Peyer's patch (tissue), 4 donors: ENCODE measurements around the gene BCL2L12. TPM values are rescaled to one million over a fixed set of nuclear protein-coding genes. Genes with fewer than 3 reads are reported as not detected.

ENCODE experiments used
- DNase-seq, 3 donors: peaks; one replicate each; pipeline ENCODE4 v3.0.0-alpha.2; 2017 to 2019
- H3K27ac ChIP-seq, 4 donors: fragments of 200-600 bp; sonication (generic); one replicate each; pipeline ENCODE4 v1.5.1; 2016 to 2019
- H3K27me3 ChIP-seq, 2 donors: fragments of 200-600 bp; sonication (generic); one replicate each; pipeline ENCODE4 v1.5.1; 2019
- H3K36me3 ChIP-seq, 3 donors: fragments of 200-600 bp; sonication (generic); one replicate each; pipeline ENCODE4 v1.5.1; 2016 to 2019
- H3K4me1 ChIP-seq, 4 donors: fragments of 200-600 bp; sonication (generic); one replicate each; pipeline ENCODE4 v1.5.1; 2016 to 2019
- H3K4me3 ChIP-seq, 4 donors: fragments of 200-600 bp; sonication (generic); 1 replicate in 3 of 4; 2 replicates in 1 of 4; pipeline ENCODE4 v1.5.1; 2016 to 2019; ENCODE audit warnings: mild to moderate bottlenecking in 1 of 4
- H3K9me3 ChIP-seq, 4 donors: fragments of 200-600 bp; sonication (generic); one replicate each; pipeline ENCODE4 v1.5.1; 2016 to 2019; ENCODE audit warnings: mild to moderate bottlenecking in 1 of 4
- CTCF ChIP-seq, 6 experiments: fragments of 450-650 bp in 4 of 6; fragments of 200-600 bp in 2 of 6; sonication (generic) in 1 of 6; IDR thresholded peaks; one replicate each; pipeline ENCODE4 v1.5.1; 2017 to 2019; ENCODE audit warnings: antibody characterized with exemption in 6 of 6, mild to moderate bottlenecking in 3 of 6, moderate library complexity in 1 of 6
- POLR2A ChIP-seq, 2 donors: fragments of 450-650 bp; IDR thresholded peaks; one replicate each; pipeline ENCODE4 v1.5.1; 2017; ENCODE audit warnings: antibody characterized with exemption in 2 of 2, mild to moderate bottlenecking in 2 of 2, moderate library complexity in 2 of 2
- total RNA-seq, 4 donors: library from RNA; depleted of rRNA; stranded (reverse); fragments of >200 nt; gene quantifications; one replicate each; pipeline ENCODE4 v1.1.0, GENCODE V29; 2016

BCL2L12 gene
- total RNA-seq, 4 donors from 2014 or later = 5.3 to 28.9 (median 12.2) TPM

DNA sequence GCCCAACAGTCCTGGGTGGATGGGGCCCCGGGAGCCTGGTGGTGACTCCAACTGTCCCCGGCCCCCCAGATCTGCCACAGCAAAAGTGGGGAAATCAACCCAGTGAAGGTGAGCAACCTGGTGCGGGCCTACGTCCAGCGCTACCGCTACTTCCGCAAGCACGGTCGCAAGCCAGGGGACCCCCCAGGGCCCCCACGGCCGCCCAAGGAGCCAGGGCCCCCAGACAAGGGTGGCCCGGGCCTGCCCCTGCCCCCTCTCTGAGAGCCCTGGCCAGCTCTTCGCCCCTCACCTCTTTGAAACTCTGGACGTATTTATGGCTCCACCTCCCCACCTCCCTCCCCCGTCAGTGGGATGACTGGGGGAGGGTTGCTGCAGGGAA, 7.6 kb upstream of the BCL2L12 start:
- Histone ChIP-seq H3K9me3 (no peaks in the 10 kb centered on the region), H3K4me3 (no peak overlapping the region), H3K27me3 (no peaks in the 10 kb centered on the region), H3K4me1 (peaks cover 0 to 2% (median under 1%) of the 10 kb centered on the region in 4 donors), H3K27ac (no peak overlapping the region), H3K36me3 (peaks cover 0 to 100% (median 0%) of the 10 kb centered on the region in 3 donors)
- TF ChIP-seq CTCF (IDR thresholded peaks at IDR 0.05) (no peak), POLR2A (IDR thresholded peaks at IDR 0.05) (no peak)
- DNase-seq = no peak

GRCh38 chr19:49658566-49659442, 6.9 kb upstream of the BCL2L12 start:
- DNase-seq = no peak
- Histone ChIP-seq H3K36me3 (peaks cover 0 to 93% (median 0%) of the 10 kb centered on the region in 3 donors), H3K4me1 (peaks cover 0 to 8% (median 7%) of the 10 kb centered on the region in 4 donors), H3K4me3 (no peak overlapping the region), H3K27me3 (no peaks in the 10 kb centered on the region), H3K27ac (no peak overlapping the region), H3K9me3 (no peaks in the 10 kb centered on the region)
- TF ChIP-seq CTCF (IDR thresholded peaks at IDR 0.05) (no peak), POLR2A (IDR thresholded peaks at IDR 0.05) (no peak)

GRCh38 chr19:49660338-49660961, 5.3 kb upstream of the BCL2L12 start:
- H3K36me3 ChIP-seq = peaks cover 0 to 77% (median 0%) of the 10 kb centered on the region in 3 donors
- H3K9me3 ChIP-seq = no peaks in the 10 kb centered on the region
- no peak for TF ChIP-seq POLR2A (IDR thresholded peaks at IDR 0.05)
- TF ChIP-seq CTCF (IDR thresholded peaks at IDR 0.05) = no peak

DNA sequence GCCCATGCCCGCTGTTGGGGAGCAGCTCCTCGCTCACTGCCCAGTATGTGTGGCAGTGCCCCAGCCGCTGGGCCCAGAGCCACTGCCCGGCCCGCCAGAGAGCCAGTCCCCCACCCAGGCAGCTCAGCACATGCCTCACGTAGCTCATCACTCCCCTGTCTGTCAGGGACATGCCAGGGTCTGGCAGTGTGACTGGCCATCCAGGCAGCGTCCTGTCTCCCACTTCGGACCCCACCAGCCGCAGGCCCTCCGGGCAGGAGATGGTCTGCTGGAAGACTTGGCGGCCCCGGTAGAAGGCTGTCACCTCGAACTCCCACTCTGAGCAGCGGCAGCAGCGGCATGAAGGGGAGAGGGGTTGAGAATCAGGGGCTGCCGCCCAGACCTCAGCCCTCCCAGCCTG, 3.7 kb upstream of the BCL2L12 start:
- no peaks in the 10 kb centered on the region for H3K27me3 ChIP-seq
- H3K4me3 ChIP-seq = no peak overlapping the region
- H3K27ac ChIP-seq = no peak overlapping the region
- H3K9me3 ChIP-seq = no peaks in the 10 kb centered on the region
- peaks cover 0 to 61% (median 0%) of the 10 kb centered on the region in 3 donors for H3K36me3 ChIP-seq
- no peak for TF ChIP-seq POLR2A (IDR thresholded peaks at IDR 0.05)
- TF ChIP-seq CTCF (IDR thresholded peaks at IDR 0.05) = no peak
- H3K4me1 ChIP-seq = peaks cover 0 to 23% (median 16%) of the 10 kb centered on the region in 4 donors
- no peak for DNase-seq

More at GRCh38 chr19:49660338-49660961, 5.3 kb upstream of the BCL2L12 start:
- no peak overlapping the region for H3K4me3 ChIP-seq
- no peaks in the 10 kb centered on the region for H3K27me3 ChIP-seq
- H3K4me1 ChIP-seq = peaks cover 0 to 13% (median 9%) of the 10 kb centered on the region in 4 donors
- no peak for DNase-seq
- no peak overlapping the region for H3K27ac ChIP-seq

GRCh38 chr19:49663224-49663623, 2.5 kb upstream of the BCL2L12 start:
- Histone ChIP-seq H3K36me3 (peaks cover 0 to 49% (median 0%) of the 10 kb centered on the region in 3 donors), H3K27me3 (no peaks in the 10 kb centered on the region), H3K4me3 (no peak overlapping the region), H3K9me3 (no peaks in the 10 kb centered on the region), H3K27ac (peak overlapping the region in 3 of 4 donors; percentile 15 to 97 (median 92)), H3K4me1 (peaks cover 0 to 23% (median 16%) of the 10 kb centered on the region in 4 donors)
- TF ChIP-seq CTCF (IDR thresholded peaks at IDR 0.05) (no peak), POLR2A (IDR thresholded peaks at IDR 0.05) (no peak)
- no peak for DNase-seq
